Measurements from ENCODE around the gene KLF7. TPM values are rescaled to one million over a fixed set of nuclear protein-coding genes. Genes with fewer than 3 reads are reported as not detected.

Gene KLF7
- total RNA-seq, 2 experiments from 2014 or later: 90.1 to 96.9 TPM

DNA sequence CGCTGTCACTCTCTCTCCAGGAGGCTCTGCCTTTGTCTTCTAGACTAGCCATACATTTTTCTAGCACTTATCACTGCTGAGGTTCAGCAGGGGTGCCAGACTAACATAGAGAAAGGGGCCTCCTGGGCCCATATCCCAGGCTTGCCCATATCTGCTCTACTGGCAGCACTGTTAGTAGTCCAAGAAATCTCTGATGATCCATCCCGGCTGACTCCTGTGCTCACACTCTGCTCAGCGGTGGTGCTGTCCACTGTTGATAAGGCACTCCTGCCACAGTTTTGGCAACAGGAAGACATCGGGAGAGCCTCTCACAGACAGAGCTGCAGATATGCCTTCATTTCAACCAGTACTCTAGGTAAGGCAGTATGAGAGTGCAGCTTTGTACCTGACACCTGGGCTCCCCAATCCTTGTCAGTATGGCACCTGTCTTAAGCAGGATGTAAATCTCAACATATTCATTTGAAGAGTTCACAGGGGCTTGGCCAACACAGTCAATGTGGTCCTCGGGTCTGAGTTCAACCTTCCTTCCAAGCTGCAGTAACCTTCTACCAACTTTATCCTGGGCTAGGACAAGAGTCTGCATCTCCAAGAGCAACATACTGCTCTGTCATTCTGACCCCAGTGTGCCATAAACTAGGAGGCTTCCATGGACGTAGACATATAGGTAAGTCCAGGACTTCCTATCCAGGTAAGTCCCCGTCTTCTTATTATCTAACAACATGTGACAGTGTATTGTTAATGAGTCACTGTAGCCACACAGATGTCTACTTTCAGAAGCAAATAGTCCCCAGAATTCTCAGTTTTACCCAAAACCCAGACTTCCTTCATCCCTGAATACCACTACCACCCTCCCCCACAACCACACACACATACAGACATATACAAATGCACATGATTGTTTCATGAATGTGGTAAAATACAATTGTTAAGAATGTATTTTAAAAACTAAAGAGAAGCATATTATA lies 16.2 kb downstream of the KLF7 start:
- intact Hi-C loops (cut with DNase I, micrococcal nuclease): no loop called here
- Histone ChIP-seq H3K4me3 (ENCODE audit: low read length) (no peak overlapping the region), H3K27me3 (ENCODE audit: control insufficient read depth in 1 of 2, insufficient read depth in 2 of 2, low read length in 2 of 2) (no peaks in the 10 kb centered on the region), H3K36me3 (ENCODE audit: insufficient read depth, low read length) (no peaks in the 10 kb centered on the region), H3K9me3 (ENCODE audit: control insufficient read depth in 1 of 2, insufficient read depth in 1 of 2, low read length in 2 of 2) (no peaks in the 10 kb centered on the region), H3K27ac (ENCODE audit: low read depth in 1 of 2, low read length in 2 of 2) (no peak overlapping the region), H3K4me1 (ENCODE audit: insufficient read depth, low read length) (peaks cover 24% of the 10 kb centered on the region)
- peaks cover 37% of the 10 kb centered on the region for H3K36me3 Mint-ChIP-seq (ENCODE audit: low read depth)
- H3K27me3 Mint-ChIP-seq: no peaks in the 10 kb centered on the region
- H3K4me3 Mint-ChIP-seq: peak overlapping the region; percentile 5
- H3K9me3 Mint-ChIP-seq: no peaks in the 10 kb centered on the region
- no peak for TF ChIP-seq CTCF (IDR thresholded peaks at IDR 0.05)
- ChIA-PET CTCF (no interaction called here), POLR2A (interaction anchor here (6.6 kb wide), 1 partner anchor 16 kb away, joined by 69 read pairs; the partner anchor contains the start of gene KLF7)
- peak overlapping the region; percentile 64 for H3K27ac Mint-ChIP-seq
- DNase-seq: no peak
- H3K4me1 Mint-ChIP-seq (ENCODE audit: low read depth): peaks cover 73% of the 10 kb centered on the region
- peak; percentile 41 for ATAC-seq (ENCODE audit: poor library complexity)

GRCh38 chr2:207148020-207148419 lies 17.7 kb downstream of the KLF7 start:
- no peak overlapping the region for H3K4me3 ChIP-seq (ENCODE audit: low read length)
- peaks cover 36% of the 10 kb centered on the region for H3K4me1 ChIP-seq (ENCODE audit: insufficient read depth, low read length)
- no peak for ATAC-seq (ENCODE audit: poor library complexity)
- CTCF ChIA-PET: no interaction called here
- no peaks in the 10 kb centered on the region for H3K36me3 ChIP-seq (ENCODE audit: insufficient read depth, low read length)
- no peak for DNase-seq
- Mint-ChIP-seq H3K36me3 (ENCODE audit: low read depth) (peaks cover 43% of the 10 kb centered on the region), H3K9me3 (no peaks in the 10 kb centered on the region), H3K4me1 (ENCODE audit: low read depth) (peaks cover 74% of the 10 kb centered on the region), H3K27ac (peak overlapping the region; percentile 64), H3K4me3 (no peak overlapping the region), H3K27me3 (no peaks in the 10 kb centered on the region)
- no peak overlapping the region for H3K27ac ChIP-seq (ENCODE audit: low read depth in 1 of 2, low read length in 2 of 2)
- no peaks in the 10 kb centered on the region for H3K9me3 ChIP-seq (ENCODE audit: control insufficient read depth in 1 of 2, insufficient read depth in 1 of 2, low read length in 2 of 2)
- intact Hi-C loops (cut with DNase I, micrococcal nuclease): no loop called here
- TF ChIP-seq CTCF (IDR thresholded peaks at IDR 0.05): no peak
- POLR2A ChIA-PET: interaction anchor here (0.6 to 6.6 kb wide), 5 partner anchors 8 to 383 kb away, joined by 3 to 69 read pairs (median 4); partner anchors contain the start of genes FASTKD2, KLF7 and MDH1B
- no peaks in the 10 kb centered on the region for H3K27me3 ChIP-seq (ENCODE audit: control insufficient read depth in 1 of 2, insufficient read depth in 2 of 2, low read length in 2 of 2)

DNA sequence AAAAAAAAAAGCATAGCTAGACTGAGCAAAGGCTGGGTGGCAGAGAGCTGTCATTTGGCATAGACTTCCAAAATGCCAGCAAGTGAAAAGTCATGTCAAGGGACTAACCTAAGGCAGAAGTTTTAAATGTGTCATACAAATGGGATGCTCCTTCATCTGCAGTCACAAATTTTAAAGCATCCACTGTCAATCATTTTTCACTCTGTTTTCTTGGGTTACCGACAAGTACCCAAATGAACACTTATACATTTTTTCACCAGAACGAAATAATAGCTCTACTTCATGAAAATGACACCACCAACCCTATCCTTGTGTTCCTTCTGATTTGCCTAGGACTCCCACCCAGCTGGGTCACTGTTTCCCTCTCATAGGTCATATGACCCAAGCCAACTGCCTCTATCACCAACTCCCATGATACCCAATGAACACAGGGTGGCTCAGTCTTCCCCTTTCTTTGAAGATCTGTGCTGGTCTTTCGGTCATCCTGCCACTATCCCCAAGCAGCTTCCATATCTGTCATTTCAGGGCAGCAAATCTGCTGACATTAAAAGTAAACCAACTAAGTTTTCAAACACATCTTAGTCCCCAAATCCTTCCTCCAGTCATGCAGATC lies 21.5 kb downstream of the KLF7 start:
- POLR2A ChIA-PET: interaction anchor here (0.7 to 8.0 kb wide), 21 partner anchors 8 to 567 kb away, joined by 3 to 463 read pairs (median 5); partner anchors contain the start of genes CCNYL1, CREB1, KLF7 and METTL21A

More for the DNA sequence above, 21.5 kb downstream of the KLF7 start:
- Mint-ChIP-seq H3K4me3 (peak overlapping the region; percentile 49), H3K36me3 (ENCODE audit: low read depth) (peaks cover 33% of the 10 kb centered on the region), H3K9me3 (no peaks in the 10 kb centered on the region), H3K27me3 (no peaks in the 10 kb centered on the region), H3K4me1 (ENCODE audit: low read depth) (peaks cover 72% of the 10 kb centered on the region), H3K27ac (peak overlapping the region; percentile 89)
- Histone ChIP-seq H3K9me3 (ENCODE audit: control insufficient read depth in 1 of 2, insufficient read depth in 1 of 2, low read length in 2 of 2) (no peaks in the 10 kb centered on the region), H3K27ac (ENCODE audit: low read depth in 1 of 2, low read length in 2 of 2) (peak overlapping the region; percentile 89 to 91), H3K4me3 (ENCODE audit: low read length) (peak overlapping the region; percentile 52), H3K36me3 (ENCODE audit: insufficient read depth, low read length) (no peaks in the 10 kb centered on the region), H3K4me1 (ENCODE audit: insufficient read depth, low read length) (peaks cover 46% of the 10 kb centered on the region), H3K27me3 (ENCODE audit: control insufficient read depth in 1 of 2, insufficient read depth in 2 of 2, low read length in 2 of 2) (no peaks in the 10 kb centered on the region)
- ATAC-seq (ENCODE audit: poor library complexity) (no peak), DNase-seq (no peak)
- CTCF ChIA-PET: interaction anchor here (2.1 to 4.8 kb wide), 2 partner anchors 12 to 21 kb away, joined by 11 to 44 read pairs; partner anchors contain the start of gene KLF7
- intact Hi-C loops (cut with DNase I, micrococcal nuclease): loop anchor here in 1 of 2 experiments (2.0 kb wide), 1 partner anchor 17 kb away; no protein-coding TSS in a partner anchor
- no peak for TF ChIP-seq CTCF (IDR thresholded peaks at IDR 0.05)
